Sigmoid colon (tissue), 3 donors: Measurements from ENCODE around the gene BRINP1.

Source experiments
- POLR2A ChIP-seq, 2 donors: fragments of 450-650 bp; IDR thresholded peaks; one replicate each; pipeline ENCODE4 v1.6.1; 2016; ENCODE audit warnings: antibody characterized with exemption in 2 of 2, mild to moderate bottlenecking in 2 of 2, moderate library complexity in 2 of 2
- TF ChIP-seq, protein P1 (sequence below), 4 experiments: fragments of 450-650 bp in 3 of 4; fragments of 200-600 bp in 1 of 4; IDR thresholded peaks; one replicate each; pipeline ENCODE4 v1.5.1; 2016 to 2019; ENCODE audit warnings: antibody characterized with exemption in 4 of 4, mild to moderate bottlenecking in 3 of 4, moderate library complexity in 2 of 4

DNA sequence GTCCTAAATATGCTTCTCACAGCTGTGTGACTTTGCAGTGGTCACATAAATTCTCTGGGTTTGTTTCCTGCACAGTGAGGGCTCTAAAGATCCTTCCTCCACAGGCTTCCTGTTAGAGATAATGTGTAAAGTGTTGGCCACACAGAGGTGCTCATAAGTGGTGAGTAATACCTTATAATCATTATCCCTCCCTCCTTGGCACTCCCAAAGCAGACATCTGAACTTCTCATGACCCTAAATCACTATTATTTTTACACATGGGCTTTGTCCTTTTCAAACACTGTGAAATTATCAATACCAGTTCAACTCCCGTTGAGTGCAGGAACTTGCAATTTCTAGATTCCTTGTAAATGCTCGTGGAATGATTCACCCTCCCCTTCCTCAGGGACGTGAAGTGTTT lies 100.2 kb downstream of the BRINP1 start:
- TF ChIP-seq, protein P1, sequence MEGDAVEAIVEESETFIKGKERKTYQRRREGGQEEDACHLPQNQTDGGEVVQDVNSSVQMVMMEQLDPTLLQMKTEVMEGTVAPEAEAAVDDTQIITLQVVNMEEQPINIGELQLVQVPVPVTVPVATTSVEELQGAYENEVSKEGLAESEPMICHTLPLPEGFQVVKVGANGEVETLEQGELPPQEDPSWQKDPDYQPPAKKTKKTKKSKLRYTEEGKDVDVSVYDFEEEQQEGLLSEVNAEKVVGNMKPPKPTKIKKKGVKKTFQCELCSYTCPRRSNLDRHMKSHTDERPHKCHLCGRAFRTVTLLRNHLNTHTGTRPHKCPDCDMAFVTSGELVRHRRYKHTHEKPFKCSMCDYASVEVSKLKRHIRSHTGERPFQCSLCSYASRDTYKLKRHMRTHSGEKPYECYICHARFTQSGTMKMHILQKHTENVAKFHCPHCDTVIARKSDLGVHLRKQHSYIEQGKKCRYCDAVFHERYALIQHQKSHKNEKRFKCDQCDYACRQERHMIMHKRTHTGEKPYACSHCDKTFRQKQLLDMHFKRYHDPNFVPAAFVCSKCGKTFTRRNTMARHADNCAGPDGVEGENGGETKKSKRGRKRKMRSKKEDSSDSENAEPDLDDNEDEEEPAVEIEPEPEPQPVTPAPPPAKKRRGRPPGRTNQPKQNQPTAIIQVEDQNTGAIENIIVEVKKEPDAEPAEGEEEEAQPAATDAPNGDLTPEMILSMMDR (IDR thresholded peaks at IDR 0.05), result no peak
- TF ChIP-seq POLR2A (IDR thresholded peaks at IDR 0.05), result no peak
